ENCODE data around the gene PPM1L.

PPM1L gene

DNA sequence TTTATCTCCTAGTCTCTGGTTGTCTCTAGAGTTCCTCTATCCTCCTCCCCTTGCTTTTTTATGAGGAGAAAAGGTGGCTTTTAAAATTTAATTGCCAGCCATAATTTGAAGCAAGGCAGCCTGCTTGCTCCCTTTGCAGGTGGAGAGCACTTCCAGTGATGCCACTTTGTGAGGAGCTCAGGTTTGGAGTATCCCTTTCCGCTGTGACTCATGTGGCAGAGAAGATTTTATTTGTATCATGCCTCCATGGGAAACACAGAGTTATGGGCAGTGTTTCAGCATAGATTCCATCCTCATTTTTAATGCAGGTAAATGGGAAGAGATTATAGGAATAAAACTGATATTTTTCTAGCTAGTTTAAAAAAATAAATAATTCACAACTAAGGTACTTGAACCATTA, 7.0 kb downstream of the PPM1L start:
- DNase-seq (ENCODE audit: low read depth in 1 of 2, low spot score in 1 of 2), result no peak

DNA sequence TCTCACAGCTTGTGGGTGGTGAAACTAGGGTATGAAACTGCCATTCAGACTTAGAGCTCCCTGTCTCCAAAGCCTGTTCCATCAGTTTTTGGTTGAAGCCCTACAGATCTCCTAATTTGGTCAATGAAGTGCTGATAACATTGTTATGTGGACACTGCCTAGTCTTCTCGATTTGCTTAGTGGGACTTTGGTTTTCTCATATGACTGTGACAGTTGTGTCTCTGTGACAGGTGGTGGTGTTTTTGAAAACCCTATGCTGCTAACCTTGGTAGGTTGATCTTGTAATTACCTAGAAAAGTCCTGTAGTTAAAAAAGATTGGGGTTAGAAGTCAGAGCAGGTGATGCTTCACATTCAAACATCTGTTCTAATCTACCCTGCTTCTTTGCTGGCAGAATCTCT, 9.2 kb downstream of the PPM1L start:
- no peak for DNase-seq (ENCODE audit: low read depth in 1 of 2, low spot score in 1 of 2)

DNA sequence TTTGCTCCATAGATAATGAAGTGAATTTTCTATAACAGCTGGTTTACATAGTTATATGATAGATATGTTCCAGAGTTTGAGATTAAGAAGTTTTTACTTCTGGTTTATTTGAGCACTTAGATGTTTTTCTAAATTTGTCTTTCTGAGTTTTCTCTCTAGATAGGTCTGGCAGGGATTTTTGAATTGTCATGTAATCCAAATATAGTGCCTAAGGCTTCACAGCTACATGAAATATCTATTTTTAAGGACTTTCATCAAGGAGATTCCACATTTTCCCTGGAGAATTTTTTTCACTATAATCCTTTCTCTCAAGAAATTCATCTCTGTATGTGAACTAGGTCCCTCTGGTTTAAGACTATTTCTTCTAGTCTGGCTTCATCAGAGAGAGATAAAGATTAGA, 12.0 kb downstream of the PPM1L start:
- no peak for DNase-seq (ENCODE audit: low read depth in 1 of 2, low spot score in 1 of 2)

DNA sequence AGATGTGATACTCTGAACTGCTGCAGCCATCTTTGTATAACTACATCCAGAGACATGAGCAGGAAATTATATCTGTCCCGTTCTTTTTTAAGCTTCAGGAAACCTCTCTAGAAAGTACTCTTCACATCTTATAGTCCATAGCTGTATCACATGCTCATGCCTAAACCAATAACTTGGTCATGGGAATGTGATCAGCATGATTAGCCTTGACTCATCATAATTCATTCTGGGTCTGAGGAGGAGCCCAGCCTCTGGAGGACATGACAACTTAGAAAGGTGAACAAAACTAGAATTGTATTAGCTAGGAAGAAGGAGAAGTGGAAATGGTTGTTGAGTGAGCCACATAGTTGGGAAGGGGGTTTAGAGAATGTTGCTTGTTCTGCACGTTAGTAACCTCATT, 12.9 kb downstream of the PPM1L start:
- DNase-seq (ENCODE audit: low read depth in 1 of 2, low spot score in 1 of 2), result no peak

DNA sequence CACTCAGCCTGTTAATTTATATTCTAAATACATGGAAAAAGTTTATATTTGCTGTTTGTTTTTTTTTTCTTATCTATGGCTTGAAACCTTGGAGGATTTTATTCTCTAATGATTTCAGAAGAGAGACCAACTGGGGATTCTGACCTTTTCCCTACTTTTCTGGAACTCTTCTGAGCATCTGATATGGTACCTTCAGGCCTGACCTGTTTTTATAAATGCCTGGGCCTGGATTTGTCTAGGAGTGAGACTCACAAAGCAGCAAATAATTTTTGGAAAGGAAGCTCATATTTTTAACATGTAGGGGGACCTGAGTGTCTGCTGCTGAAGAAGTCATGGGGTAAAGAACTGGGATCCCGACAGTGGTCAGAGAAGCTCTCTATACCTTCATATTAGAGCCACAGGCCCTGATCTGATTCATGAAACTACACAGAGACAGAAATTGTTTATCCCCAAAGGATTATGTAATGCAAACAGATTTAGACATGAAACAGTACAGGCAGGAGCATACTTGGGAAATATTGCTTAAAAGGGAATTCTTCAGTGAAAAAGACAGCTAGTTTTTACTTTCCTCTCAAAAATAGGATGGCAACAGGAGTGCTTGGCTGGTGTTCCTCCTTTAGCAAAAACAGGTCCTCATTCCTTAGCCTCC, 15.9 kb downstream of the PPM1L start:
- DNase-seq (ENCODE audit: low read depth in 1 of 2, low spot score in 1 of 2), result no peak

DNA sequence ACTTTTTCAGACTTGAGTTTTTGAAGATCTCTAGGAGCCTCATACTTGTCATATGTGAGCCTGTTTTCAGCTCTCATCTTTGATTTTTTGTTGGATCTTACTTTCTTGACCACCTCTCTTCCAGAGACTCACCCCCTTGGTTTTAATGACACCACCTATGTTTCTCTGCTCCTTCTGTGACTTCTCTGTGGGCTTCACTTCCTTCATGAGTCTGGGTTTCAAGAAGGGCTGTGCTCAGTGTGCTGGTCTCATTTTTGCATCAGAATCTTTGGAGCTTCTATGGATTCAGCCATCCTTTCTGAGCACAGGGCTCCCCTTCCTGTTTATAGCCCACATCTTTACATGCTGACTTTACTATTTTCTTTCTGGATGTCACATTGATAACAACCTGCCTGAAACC, 17.7 kb downstream of the PPM1L start:
- no peak for DNase-seq (ENCODE audit: low read depth in 1 of 2, low spot score in 1 of 2)

DNA sequence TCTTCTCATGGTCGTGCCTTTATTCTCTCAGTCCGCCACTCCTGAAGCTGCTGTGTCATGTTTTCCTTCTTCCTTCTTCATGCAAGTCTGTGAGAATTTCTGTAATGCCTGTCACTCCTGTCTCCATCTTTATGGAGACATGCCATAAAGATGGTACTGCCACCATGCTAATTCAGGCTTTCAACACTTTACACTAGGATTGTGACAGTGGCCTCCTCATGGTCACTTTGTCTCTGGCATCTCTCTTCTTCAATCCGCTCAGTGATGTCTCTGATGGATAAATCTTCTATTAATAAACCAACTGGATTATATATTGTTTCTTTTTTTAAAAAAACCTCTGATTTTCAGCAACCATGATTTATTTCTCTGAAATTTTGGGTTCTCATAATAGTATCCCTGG, 18.1 kb downstream of the PPM1L start:
- DNase-seq (ENCODE audit: low read depth in 1 of 2, low spot score in 1 of 2), result no peak

DNA sequence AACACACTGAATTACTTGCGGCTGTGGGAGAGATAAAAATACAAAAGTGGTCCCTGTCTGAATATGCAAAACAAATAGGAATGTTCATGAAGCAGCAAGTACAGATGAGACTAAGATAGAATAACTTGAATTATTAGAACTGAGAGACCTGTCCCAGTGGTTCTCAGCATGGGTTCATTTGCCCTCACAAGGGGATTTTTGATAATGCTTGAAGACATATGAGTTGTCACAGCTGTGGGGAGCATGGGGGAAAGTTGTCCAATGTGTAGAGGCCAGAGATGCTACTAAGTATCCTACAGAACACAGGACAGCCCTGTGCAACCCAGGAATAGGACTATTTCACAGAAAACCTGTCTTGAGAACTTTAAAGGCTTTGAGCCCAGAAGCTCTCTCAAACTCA, 22.4 kb downstream of the PPM1L start:
- DNase-seq (ENCODE audit: low read depth in 1 of 2, low spot score in 1 of 2), result no peak

DNA sequence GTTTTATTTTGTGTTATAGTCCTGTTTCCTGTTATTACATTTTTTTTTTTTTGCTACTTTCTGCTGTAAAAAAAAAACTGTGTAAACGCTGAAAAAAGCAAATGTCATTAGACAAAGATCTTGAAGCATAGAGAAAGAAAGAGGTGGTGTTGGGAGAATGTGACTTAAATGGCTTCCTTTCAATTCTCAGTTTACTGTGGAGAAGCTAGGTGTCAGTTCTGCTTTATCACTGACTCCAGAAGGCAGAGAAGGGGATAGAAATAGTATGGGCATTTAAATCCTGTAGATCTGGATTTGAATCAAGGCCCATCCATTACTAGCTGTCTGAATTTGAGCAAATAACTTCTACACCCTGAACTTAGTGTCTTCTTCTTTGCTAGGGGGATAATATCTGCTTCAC, 23.0 kb downstream of the PPM1L start:
- DNase-seq (ENCODE audit: low read depth in 1 of 2, low spot score in 1 of 2), result no peak

DNA sequence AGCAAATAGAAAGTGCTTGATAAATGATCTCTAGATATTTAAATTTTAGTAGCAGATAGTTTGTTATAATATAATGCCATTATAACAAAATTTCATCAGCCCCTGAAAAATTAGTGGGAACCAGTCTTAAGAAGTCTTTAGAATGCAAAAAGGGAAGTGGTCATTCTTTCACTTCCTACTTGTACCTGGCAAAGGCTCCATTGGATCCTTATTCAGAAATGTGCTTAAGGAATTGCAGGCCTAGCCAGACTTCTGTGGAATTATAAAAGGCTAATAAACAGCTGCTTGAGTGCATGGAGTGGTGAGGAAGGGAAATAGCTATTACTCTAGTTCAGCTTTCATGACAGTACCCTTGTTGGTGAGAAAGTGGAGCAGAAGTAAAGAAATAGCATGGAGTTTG, 24.2 kb downstream of the PPM1L start:
- DNase-seq (ENCODE audit: low read depth in 1 of 2, low spot score in 1 of 2), result no peak

DNA sequence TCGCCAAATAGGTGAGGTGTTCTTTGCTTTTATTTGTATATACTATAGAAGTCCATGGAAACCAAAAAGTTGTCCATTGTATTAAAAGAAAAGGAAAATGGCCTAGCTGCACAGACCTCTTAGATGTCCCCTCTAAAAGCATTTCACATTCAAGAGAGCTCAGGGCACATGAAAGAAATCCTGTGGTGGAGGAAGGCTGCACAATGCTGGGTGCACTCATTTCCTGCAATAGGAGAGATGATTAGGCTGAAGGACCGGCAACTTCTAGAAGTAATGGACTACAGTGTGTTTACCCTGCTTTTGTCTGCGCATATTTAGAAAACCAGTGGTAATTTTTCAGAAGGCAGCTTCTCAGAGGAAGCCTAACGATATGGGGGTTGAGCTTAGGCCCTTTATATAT, 25.4 kb downstream of the PPM1L start:
- DNase-seq (ENCODE audit: low read depth in 1 of 2, low spot score in 1 of 2), result no peak

DNA sequence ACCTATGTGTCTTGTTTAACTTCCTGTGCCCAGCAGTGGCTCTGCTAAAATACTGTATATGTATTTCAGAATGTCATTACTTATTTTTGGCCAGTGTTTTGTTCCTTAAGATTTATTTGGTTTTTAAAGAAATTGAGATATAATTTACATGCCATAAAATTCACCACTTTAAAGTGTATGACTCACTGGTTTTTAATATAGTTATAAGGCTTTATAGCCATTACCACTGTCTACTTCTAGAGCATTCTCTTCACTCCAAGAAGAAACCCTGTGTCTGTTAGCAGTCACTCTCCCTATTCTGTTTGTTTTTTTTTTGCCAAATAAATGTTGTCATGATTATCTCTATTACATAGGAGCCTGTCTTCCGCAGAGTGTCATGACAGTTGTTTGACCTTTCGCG, 25.8 kb downstream of the PPM1L start:
- no peak for DNase-seq (ENCODE audit: low read depth in 1 of 2, low spot score in 1 of 2)

DNA sequence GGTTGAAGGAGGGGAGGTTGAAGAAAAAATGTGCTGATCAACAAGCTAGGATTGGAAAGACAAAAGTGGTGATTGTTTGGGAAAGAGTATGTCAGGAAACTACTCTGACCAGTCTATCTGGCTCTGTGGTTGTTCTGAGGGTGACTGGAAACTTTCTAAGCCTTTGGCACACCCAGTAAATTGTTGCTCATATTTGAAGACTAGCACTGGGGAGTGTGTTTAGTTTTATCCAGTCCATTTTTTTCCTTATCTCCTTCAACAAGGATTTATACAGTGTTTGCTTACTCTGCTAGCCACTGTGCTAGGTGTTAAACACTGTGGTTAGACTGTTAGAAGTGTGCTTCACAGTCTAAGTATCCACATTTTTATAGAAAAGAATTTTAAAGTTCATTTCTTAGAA, 28.8 kb downstream of the PPM1L start:
- DNase-seq (ENCODE audit: low read depth in 1 of 2, low spot score in 1 of 2), result no peak

DNA sequence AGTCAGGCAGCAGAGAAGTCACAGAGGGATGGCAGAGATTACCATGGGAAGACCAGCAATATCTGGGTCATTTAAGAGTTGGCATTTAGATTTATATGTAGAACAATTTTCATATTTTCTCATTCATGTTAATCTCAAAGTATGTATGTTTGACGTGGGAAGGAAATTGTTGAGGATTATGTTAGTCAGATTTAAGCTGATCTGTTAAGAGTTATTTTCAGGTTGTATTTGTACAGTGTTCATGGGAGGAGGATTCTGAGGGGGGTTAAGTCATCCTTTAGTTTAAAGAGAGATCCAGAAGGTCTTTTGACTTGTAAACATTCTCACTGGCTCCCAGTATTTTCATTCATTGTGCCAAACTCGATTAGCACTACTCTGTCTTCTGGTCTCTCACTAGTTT, 34.7 kb downstream of the PPM1L start:
- DNase-seq (ENCODE audit: low read depth in 1 of 2, low spot score in 1 of 2), result no peak

DNA sequence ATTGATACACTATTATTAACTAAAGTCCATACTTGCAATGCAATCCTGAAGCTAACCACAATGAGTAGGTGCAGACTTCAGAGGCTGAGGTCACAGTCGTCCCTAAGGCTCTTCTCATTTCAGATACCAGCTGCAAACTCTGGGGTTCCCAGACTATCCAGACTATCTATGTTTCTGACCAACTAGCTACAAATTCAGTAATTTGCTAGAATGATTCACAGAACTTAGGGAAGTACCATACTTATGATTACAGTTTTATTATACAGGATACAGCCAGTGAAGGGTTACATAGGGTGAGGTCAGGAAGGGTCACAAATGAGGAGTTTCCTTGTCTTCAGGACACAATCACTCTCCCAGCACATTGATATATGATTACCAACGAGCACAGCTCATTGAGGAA, 36.5 kb downstream of the PPM1L start:
- DNase-seq (ENCODE audit: low read depth in 1 of 2, low spot score in 1 of 2), result no peak

DNA sequence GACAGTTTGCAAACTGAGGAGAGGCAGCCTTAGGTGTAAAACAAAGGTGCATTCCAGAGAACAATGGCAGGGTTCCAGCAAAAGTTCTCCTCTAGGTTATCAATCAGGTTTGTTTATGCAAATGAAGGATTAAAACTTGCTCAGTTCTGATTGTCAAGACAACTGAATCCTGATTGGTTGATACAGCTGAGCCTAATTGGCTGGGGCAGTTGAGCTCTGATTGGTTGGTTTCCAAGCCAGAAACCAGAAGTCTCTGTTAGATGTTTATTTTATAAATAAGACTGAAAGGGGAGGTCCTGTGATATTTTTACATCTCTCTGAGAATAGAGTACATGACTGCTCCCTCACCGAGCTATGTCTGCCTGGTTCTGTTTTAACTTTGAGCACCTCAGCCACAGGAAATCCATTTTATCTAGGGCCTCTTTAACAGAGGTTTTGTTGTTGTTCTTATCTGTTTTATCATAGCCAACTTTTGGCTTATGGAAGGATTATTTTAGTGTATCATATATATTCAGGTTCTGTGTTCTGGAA, 37.8 kb downstream of the PPM1L start:
- no peak for DNase-seq (ENCODE audit: low read depth in 1 of 2, low spot score in 1 of 2)

DNA sequence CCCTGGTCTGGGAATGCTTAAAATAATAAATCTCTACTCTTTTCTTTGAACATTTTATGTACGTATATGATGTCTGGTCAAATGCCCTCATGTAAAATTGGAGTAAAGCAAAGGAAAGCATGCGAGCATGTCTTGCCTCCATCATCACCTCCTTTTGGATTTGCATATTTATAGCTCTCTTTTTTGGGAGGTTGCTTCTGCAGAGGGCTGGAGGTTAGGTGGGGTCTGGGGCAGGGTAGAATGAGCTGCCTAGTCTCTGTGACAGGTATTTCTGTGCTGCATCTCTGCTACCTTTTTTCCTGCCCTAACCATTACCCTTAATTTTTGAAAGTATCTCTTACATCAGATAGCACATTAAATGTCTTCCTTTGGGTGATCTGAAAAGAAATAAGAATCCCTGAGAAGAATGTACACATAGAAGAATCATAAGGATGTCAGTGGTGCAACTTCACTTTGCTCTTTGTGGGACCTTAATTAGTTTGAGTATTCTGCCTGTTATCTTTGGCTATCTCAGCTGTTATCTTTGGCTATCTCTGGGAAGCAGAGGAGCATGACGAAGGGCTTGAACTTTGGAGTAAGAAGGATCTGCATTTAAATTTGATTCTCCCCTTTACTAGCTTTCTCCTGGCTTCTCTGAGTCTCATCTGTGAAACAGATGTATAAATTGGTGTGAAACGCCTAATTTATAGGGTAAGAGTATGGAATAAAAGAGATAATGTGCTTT, 40.2 kb downstream of the PPM1L start:
- DNase-seq (ENCODE audit: low read depth in 1 of 2, low spot score in 1 of 2), result no peak

DNA sequence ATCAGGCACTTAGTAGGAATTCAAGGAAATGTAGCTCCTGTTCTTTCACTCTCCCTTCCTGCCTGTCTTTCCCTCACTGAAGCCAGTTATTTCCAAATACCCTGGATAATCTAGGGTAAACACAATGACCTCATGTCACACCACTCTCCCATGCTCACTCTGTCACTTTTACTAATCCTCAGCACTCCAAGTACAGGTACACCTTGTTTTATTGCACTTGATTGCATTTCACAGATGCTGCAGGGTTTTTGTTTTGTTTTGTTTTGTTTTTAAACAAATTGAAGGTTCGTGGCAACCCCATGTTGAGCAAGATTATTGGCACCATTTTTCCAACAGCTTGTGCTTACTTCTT, 40.8 kb downstream of the PPM1L start:
- no peak for DNase-seq (ENCODE audit: low read depth in 1 of 2, low spot score in 1 of 2)

DNA sequence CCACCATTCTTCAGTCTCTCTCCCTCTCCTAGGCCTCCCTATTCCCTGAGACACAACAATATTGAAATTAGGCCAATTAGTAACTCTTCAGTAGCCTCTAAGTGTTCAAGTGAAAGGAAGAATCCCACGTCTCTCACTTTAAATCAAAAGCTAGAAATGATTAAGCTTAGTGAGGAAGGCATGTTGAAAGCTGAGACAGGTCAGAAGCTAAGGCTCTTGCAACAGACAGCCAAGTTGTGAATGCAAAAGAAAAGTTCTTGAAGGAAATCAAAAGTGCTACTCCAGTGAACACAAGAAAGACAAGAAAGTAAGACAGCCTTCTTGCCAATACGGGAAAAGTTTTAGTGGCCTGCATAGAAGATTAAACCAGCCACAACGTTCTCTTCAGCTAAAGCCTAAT, 41.3 kb downstream of the PPM1L start:
- DNase-seq (ENCODE audit: low read depth in 1 of 2, low spot score in 1 of 2), result no peak

DNA sequence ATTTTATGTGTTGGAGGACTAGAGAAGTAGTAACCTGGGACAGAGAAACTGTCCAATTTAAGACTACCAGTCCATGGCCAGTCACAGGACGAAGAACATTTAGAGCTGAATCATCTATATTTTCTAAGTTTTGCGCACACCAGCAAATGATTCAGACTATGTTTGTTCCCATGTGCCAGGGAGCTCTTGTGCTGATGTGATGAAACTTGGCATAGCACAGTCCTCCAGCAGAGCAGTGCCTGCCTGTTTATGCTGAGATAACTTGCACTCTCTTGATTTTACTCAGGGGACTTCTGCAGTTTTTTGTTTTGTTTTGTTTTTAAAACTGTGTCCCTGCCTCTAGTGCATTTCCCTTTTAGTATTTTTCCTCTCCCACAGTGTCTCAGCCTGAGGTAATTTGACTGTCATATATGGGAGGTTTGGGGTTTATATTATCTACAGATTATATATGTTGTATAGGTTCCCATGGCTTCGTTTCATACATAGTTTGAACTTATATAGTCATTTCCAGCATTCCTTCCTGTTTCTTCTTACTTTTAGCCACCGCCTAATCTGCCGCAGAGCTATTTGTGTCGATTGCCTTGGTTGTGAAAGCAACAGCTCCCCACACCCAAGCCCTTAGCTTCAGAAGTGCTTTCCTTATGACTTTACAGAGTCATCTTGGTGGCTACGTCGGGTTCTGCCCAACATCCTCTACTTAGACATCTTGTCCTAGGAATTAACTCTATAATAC, 45.5 kb downstream of the PPM1L start:
- DNase-seq (ENCODE audit: low read depth in 1 of 2, low spot score in 1 of 2), result no peak

DNA sequence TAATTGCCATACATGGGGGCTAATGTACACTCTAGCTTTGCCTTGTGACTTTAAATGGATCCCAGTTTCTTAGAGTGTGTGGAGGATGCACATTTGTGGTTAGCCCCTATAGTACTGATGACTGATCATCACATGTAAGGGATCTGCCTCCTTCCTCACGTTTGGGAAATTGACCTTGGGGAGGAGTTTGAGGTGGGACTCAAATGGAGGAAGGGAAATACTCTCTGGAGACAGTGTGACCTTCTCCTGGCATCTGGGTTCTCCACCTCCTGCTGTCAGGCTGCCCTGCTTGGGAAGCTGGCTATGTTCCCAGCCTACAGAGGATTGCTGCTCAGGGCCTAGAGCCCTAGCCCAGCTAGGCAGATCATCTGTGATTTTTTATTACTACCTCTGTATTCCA, 48.7 kb downstream of the PPM1L start:
- no peak for DNase-seq (ENCODE audit: low read depth in 1 of 2, low spot score in 1 of 2)

DNA sequence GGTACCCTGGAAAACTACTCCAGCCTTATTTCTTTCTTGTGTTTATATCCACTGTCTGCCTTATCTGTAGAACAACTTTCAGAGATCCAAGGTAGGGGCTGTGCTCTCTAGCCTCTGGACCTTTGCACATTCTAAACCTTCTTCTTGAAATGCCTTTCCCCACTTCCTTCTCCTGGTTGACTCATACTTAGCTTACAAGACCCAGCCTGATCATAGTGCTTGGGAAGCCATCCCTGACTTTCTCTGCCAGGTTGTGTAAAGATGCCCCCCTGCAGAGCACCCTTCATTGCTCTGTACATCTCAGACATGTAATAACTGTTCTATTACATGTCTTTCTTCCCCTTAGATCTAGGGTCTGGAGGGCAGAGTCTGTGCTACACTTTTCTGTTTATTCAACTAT, 50.1 kb downstream of the PPM1L start:
- DNase-seq (ENCODE audit: low read depth in 1 of 2, low spot score in 1 of 2), result no peak

Measured in stimulated activated CD4-positive, alpha-beta T cell treated with anti-CD3 and anti-CD28 coated beads, Interleukin-15, amount 100 ng/mL, for 1 hour (primary cell).